Mucosa of rectum (tissue), 2 donors: ENCODE results near the gene OLFML2A.

Source experiments
- H3K27ac ChIP-seq, 2 donors: one replicate each; pipeline ENCODE4 v1.7.0; 2013; ENCODE audit warnings: inconsistent platforms in 2 of 2, low read depth in 2 of 2, low read length in 2 of 2
- H3K27me3 ChIP-seq, 2 donors: one replicate each; pipeline ENCODE4 v1.7.0; 2013; ENCODE audit warnings: low read length in 2 of 2; ENCODE audit not compliant: control insufficient read depth in 2 of 2, insufficient read depth in 2 of 2
- H3K36me3 ChIP-seq, 2 donors: one replicate each; pipeline ENCODE4 v1.7.0; 2013; ENCODE audit warnings: low read length in 2 of 2; ENCODE audit not compliant: control insufficient read depth in 2 of 2, insufficient read depth in 2 of 2
- H3K4me1 ChIP-seq, 2 donors: one replicate each; pipeline ENCODE4 v1.7.0; 2013; ENCODE audit warnings: low read length in 2 of 2, mild to moderate bottlenecking in 1 of 2; ENCODE audit not compliant: control insufficient read depth in 2 of 2, insufficient read depth in 2 of 2
- H3K4me3 ChIP-seq, 2 donors: one replicate each; pipeline ENCODE4 v1.7.0; 2013; ENCODE audit warnings: low read length in 2 of 2
- H3K9ac ChIP-seq, 2 donors: one replicate each; pipeline ENCODE4 v1.7.0; 2013; ENCODE audit warnings: low read length in 2 of 2, low read depth in 1 of 2, mild to moderate bottlenecking in 1 of 2
- H3K9me3 ChIP-seq, 2 donors: one replicate each; pipeline ENCODE4 v1.7.0; 2013; ENCODE audit warnings: low read length in 2 of 2; ENCODE audit not compliant: control insufficient read depth in 2 of 2
- donor health status: healthy.
- donor health status: Normal muscosa, but diverticular disease.

OLFML2A gene

DNA sequence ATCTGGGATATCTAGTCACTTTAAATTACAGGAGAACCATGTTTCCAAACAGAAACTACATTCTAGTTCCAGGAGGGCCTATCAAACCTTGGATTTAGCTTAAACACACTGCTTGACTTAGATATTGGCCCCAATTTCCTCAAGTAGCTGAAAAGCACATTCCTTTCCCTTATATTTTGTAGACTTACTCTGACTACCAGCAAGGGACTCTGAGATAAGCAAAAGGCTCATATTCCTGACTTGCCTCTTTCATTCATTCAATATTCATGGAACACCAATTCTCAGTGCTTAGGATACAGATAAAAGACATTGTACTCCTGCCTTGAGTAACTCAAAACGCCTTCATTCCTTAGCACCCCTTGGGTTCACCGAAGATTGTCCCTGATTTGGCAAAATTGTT is 17.6 kb upstream of the OLFML2A start:
- Histone ChIP-seq H3K9me3 (no peaks in the 10 kb centered on the region), H3K27ac (no peak overlapping the region), H3K36me3 (no peaks in the 10 kb centered on the region), H3K27me3 (no peaks in the 10 kb centered on the region), H3K4me1 (no peaks in the 10 kb centered on the region), H3K9ac (no peak overlapping the region), H3K4me3 (no peak overlapping the region)

DNA sequence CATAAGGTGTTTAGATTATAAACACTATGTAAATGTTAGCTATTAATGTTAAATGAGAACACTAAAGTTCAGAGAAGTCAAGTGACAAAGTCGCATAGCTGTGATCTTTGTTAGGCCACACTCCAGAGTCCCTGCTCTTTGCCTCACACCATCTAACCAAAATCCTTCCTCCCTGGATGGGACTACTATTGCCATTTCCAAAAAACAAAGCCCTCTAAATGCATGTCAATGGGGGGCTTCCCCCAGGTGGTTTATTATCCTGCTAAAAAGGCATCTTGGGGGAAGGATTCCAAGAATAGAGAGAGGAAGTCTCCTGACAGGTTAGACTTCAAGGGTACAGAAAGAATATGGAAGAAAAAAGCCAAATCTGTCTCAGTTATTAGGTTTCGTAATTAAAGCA is 16.2 kb upstream of the OLFML2A start:
- H3K27me3 ChIP-seq, result no peaks in the 10 kb centered on the region
- H3K9me3 ChIP-seq, result no peaks in the 10 kb centered on the region
- no peaks in the 10 kb centered on the region for H3K36me3 ChIP-seq
- H3K4me1 ChIP-seq, result no peaks in the 10 kb centered on the region
- no peak overlapping the region for H3K4me3 ChIP-seq
- no peak overlapping the region for H3K9ac ChIP-seq
- H3K27ac ChIP-seq, result no peak overlapping the region

DNA sequence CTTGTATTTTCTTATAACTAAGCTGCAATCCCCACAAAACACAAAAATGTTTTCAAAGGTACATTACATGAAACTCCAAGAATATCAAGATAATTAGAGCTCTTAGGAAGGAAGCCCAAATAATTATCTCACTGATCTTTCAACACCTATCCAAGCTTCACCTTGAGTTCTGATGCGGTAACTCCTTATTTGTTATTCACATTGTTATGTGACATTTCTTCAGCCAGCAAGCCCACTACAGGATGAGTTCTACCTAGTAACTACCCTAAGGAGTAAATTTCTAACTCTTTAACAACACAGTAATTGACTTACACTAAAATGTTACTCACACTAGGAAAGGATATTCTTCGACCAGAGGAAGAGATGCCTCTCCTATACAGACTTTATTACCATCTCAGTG is 15.7 kb upstream of the OLFML2A start:
- Histone ChIP-seq H3K9ac (no peak overlapping the region), H3K36me3 (no peaks in the 10 kb centered on the region), H3K4me1 (no peaks in the 10 kb centered on the region), H3K27ac (no peak overlapping the region), H3K4me3 (no peak overlapping the region), H3K27me3 (no peaks in the 10 kb centered on the region), H3K9me3 (no peaks in the 10 kb centered on the region)

DNA sequence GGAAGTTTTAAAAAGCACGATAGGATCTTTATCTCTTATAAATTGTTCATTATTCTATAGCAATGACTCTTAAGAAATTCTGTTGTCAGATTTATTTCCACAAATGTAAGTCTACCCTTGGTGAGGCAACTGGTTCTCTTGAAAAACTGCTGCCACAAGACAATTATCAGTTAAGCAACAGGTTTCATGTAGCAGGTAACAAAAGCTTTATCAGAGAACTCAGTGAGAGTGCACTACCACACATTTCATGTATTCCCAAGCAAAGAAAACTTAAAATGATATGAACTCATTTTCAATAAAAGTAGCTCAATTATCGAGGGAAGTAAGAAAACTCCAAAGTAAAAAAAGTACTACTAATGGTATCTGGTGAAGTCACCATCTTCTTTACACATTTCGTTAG is 15.2 kb upstream of the OLFML2A start:
- no peak overlapping the region for H3K27ac ChIP-seq
- H3K27me3 ChIP-seq, result no peaks in the 10 kb centered on the region
- no peaks in the 10 kb centered on the region for H3K36me3 ChIP-seq
- no peak overlapping the region for H3K4me3 ChIP-seq
- H3K4me1 ChIP-seq, result no peaks in the 10 kb centered on the region
- H3K9ac ChIP-seq, result no peak overlapping the region
- H3K9me3 ChIP-seq, result no peaks in the 10 kb centered on the region

DNA sequence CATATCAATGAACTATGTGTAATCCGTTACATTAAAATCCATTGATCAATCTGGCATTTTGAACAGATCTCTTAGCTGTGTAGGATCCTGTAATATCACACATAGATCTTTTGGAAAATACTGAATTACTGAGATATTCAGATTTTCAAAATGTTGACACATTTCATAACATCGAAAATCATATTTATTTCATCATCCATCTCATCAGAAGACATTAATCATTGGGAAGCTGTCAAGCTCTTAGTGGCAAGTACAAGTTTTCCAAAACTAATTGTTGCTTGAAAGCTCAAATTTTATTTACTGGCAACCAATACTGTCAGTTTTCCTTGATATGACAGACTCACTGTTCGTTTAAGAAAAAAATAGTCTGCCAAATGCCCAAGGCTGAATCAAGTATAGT is 14.3 kb upstream of the OLFML2A start:
- no peak overlapping the region for H3K27ac ChIP-seq
- H3K9me3 ChIP-seq, result no peaks in the 10 kb centered on the region
- H3K36me3 ChIP-seq, result no peaks in the 10 kb centered on the region
- H3K4me1 ChIP-seq, result no peaks in the 10 kb centered on the region
- no peak overlapping the region for H3K9ac ChIP-seq
- H3K27me3 ChIP-seq, result no peaks in the 10 kb centered on the region
- H3K4me3 ChIP-seq, result no peak overlapping the region

DNA sequence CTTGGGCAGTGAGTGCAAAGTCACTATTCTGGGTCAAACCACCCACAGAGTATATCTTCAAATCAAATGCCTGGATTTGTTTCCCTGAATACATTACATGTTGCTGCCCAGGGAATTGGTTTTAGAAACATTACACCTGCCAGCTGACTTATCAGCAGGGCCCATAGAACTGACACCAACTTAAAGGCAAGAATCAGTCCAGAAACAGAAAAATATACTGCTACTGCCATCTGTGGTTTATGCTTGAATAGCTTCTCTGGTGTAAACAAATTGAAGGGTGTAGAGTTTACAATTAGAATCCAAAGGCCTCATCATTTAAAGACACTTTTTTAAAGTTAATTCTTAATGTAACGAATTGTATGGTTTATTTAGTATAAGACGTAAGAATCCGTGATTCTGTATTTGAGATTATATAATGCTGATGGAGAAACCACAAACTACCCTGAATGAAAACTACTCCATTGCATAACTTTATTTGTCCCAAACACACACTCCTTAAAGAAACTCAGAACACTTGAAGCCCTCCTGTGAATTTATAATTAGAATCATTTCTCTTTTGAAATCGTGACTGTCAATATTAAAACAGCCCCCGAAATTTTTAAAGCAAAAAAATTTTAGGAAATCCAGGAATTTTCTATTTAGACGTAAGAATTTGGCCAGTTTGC is 12.0 kb upstream of the OLFML2A start:
- Histone ChIP-seq H3K4me1 (peaks cover 0 to 7% of the 10 kb centered on the region in 2 donors), H3K9ac (no peak overlapping the region), H3K27me3 (peaks cover 0 to 5% of the 10 kb centered on the region in 2 donors), H3K4me3 (no peak overlapping the region), H3K36me3 (no peaks in the 10 kb centered on the region), H3K27ac (no peak overlapping the region), H3K9me3 (no peaks in the 10 kb centered on the region)

DNA sequence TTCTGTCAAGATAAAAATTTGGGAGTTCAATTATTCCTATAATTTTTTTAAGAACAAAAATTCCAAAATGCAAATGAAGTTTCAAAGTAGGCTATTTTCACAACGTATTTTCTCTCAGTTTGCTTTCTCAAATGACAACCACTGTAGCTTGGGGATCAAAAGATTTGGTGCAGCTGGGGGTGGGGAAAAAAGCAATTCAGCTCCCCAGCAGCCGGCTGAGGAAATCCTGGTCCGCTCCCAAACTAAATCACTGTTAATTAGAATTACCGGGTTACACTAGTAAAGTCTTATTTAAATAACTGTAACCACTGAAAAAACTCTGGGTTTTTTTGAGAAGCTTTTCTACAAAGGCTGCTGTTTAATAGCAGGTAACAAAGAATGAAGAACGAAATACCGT is 11.5 kb upstream of the OLFML2A start:
- peaks cover 0 to 7% of the 10 kb centered on the region in 2 donors for H3K4me1 ChIP-seq

DNA sequence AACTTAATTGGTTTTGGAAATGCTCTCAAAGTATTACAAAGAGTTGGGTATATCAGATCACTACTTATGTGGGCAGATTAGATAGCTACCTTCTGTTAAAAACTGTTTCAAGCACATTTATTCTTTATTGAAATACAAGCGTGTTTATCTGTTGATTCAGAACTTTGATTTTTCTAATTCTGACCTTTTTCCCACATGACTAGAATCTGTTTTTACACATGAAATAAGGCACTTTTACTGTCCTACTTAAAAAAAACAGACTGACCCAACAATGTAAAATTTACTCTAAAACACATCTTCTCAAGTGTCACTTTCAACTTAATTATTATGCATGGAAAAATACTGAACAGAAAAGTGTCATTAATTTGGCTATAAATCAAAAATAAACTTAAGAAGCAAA is 10.6 kb upstream of the OLFML2A start:
- Histone ChIP-seq H3K27ac (no peak overlapping the region), H3K36me3 (no peaks in the 10 kb centered on the region), H3K9ac (no peak overlapping the region), H3K4me1 (peaks cover 0 to 7% of the 10 kb centered on the region in 2 donors), H3K9me3 (no peaks in the 10 kb centered on the region), H3K27me3 (peaks cover 0 to 5% of the 10 kb centered on the region in 2 donors), H3K4me3 (no peak overlapping the region)

More for the DNA sequence above, 11.5 kb upstream of the OLFML2A start:
- H3K27me3 ChIP-seq, result peaks cover 0 to 5% of the 10 kb centered on the region in 2 donors
- no peaks in the 10 kb centered on the region for H3K9me3 ChIP-seq
- no peak overlapping the region for H3K4me3 ChIP-seq
- H3K9ac ChIP-seq, result no peak overlapping the region
- H3K27ac ChIP-seq, result no peak overlapping the region
- H3K36me3 ChIP-seq, result no peaks in the 10 kb centered on the region

DNA sequence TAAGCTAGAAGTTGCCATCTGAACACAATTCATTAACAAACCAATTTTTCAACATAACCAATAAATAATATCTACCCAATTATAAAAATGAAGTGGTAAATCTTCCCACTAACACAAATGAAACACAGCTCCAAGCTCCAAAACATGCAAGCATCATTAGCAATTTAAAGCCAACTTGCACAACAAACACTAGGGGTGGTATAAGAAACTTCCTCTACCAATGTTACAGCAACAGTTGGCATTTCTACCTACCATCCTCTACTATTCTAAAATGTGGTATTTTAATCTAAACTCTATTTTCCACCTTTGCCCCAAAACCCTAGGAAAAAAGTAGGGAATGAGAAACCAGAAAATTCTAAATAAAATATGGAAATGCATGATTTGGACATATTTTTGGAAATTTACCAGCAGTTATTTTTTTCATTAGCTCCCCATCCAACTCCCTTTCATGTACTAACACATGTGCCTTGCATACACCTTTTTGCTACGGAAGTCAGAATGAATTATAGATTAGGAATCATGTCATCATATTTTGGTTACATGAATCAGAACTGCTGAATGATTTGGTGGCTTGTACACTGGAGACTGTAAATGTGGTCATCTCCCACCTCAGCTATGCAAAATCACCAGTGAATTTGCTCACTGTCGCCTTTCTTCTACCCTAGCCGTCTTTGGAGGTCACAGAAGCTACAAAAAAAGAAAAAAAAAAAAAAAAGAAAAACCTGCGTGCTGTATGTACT is 9.9 kb upstream of the OLFML2A start:
- H3K4me1 ChIP-seq, result peaks cover 0 to 11% of the 10 kb centered on the region in 2 donors
- no peak overlapping the region for H3K27ac ChIP-seq
- H3K9me3 ChIP-seq, result no peaks in the 10 kb centered on the region
- H3K4me3 ChIP-seq, result no peak overlapping the region
- H3K27me3 ChIP-seq, result peaks cover 0 to 5% of the 10 kb centered on the region in 2 donors
- H3K9ac ChIP-seq, result no peak overlapping the region
- H3K36me3 ChIP-seq, result no peaks in the 10 kb centered on the region

DNA sequence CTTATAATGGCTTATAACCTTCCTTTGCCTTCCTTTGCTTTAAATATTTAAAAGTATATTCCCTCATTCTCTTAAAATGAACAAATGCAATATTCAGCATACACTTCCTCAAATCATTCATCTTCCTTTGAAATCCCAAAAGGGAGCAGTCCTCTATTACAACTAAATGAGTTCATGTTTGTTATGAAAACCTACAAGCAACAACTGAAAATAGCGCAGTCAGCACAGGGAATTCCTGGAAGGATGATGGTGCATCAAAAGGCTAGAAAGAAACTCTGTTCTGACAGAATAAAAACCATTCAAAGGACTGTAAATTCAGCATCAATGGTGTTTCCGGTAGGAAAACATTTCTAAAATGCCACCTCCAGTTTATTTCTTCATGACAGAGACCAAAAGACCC is 9.1 kb upstream of the OLFML2A start:
- Histone ChIP-seq H3K27me3 (peaks cover 0 to 5% of the 10 kb centered on the region in 2 donors), H3K9me3 (no peaks in the 10 kb centered on the region), H3K4me1 (peaks cover 2 to 11% of the 10 kb centered on the region in 2 donors), H3K4me3 (peak overlapping the region in 1 of 2 donors; percentile 48), H3K36me3 (no peaks in the 10 kb centered on the region), H3K27ac (no peak overlapping the region), H3K9ac (no peak overlapping the region)
